DMS53 (cell line): ENCODE measurements around the gene GRID2.
"Not testable (repeated sequence)": the region's sequence is repeated elsewhere in the genome, so short reads cannot be mapped to it uniquely, and the experiment has no call there.

Experiments
- DNase-seq: peaks from one replicate; lab custom pipeline; 2025; lab: John Stamatoyannopoulos, UW

The GRID2 gene

GRCh38 chr4:93671093-93671492 is 1367.3 kb downstream of the GRID2 start:
- no peak for DNase-seq

GRCh38 chr4:93676937-93677336 is 1373.2 kb downstream of the GRID2 start:
- DNase-seq: not testable (repeated sequence)

- peak; percentile 13 for DNase-seq
Observed at GRCh38 chr4:93684571-93684970, 1380.8 kb downstream of the GRID2 start.

- DNase-seq: no peak
Observed at GRCh38 chr4:93687304-93687703, 1383.5 kb downstream of the GRID2 start.

- no peak for DNase-seq
Observed at GRCh38 chr4:93688978-93689377, 1385.2 kb downstream of the GRID2 start.

- DNase-seq: no peak
Observed at GRCh38 chr4:93693141-93693540, 1389.4 kb downstream of the GRID2 start.

GRCh38 chr4:93698686-93699085 is 1394.9 kb downstream of the GRID2 start:
- no peak for DNase-seq

- no peak for DNase-seq
Observed at GRCh38 chr4:93700571-93700970, 1396.8 kb downstream of the GRID2 start.

- peak; percentile 49 for DNase-seq
Observed at GRCh38 chr4:93710101-93710846, 1406.5 kb downstream of the GRID2 start.

- peak; percentile 42 for DNase-seq
Observed at GRCh38 chr4:93710847-93711430, 1407.2 kb downstream of the GRID2 start.

- DNase-seq: no peak
Observed at GRCh38 chr4:93718233-93718632, 1414.5 kb downstream of the GRID2 start.

GRCh38 chr4:93719552-93719951 is 1415.8 kb downstream of the GRID2 start:
- peak; percentile 33 for DNase-seq

GRCh38 chr4:93722446-93722845 is 1418.7 kb downstream of the GRID2 start:
- DNase-seq: no peak

GRCh38 chr4:93730251-93730650 is 1426.5 kb downstream of the GRID2 start:
- no peak for DNase-seq

GRCh38 chr4:93730760-93731159 is 1427.0 kb downstream of the GRID2 start:
- DNase-seq: no peak

- DNase-seq: peak; percentile 18
Observed at GRCh38 chr4:93731456-93731855, 1427.7 kb downstream of the GRID2 start.

- DNase-seq: no peak
Observed at GRCh38 chr4:93732509-93732908, 1428.7 kb downstream of the GRID2 start.

- DNase-seq: no peak
Observed at GRCh38 chr4:93740890-93741289, 1437.1 kb downstream of the GRID2 start.

- no peak for DNase-seq
Observed at GRCh38 chr4:93743022-93743421, 1439.3 kb downstream of the GRID2 start.

- no peak for DNase-seq
Observed at GRCh38 chr4:93743635-93744034, 1439.9 kb downstream of the GRID2 start.

GRCh38 chr4:93744961-93745360 is 1441.2 kb downstream of the GRID2 start:
- DNase-seq: no peak

- no peak for DNase-seq
Observed at GRCh38 chr4:93746031-93746430, 1442.3 kb downstream of the GRID2 start.

GRCh38 chr4:93747220-93747619 is 1443.5 kb downstream of the GRID2 start:
- DNase-seq: no peak
